NCI-H2196 (cell line): ENCODE results near the gene ANKRD40.
"Not testable (repeated sequence)": the region's sequence is repeated elsewhere in the genome, so short reads cannot be mapped to it uniquely, and the experiment has no call there.

Experiments used
- DNase-seq: peaks from one replicate; lab custom pipeline; 2025; ENCODE audit not compliant: unreplicated experiment; lab: John Stamatoyannopoulos, UW

Gene ANKRD40

GRCh38 chr17:50707289-50708049, at the start of gene ANKRD40:
Gene ANKRD40 (minus strand): TSS chr17:50707914. CDS start chr17:50707654, 260 bp downstream.
- peak; percentile 85 for DNase-seq

GRCh38 chr17:50754521-50754920, 46.8 kb upstream of the ANKRD40 start:
- DNase-seq, result no peak

- no peak for DNase-seq
These were observed 41.5 kb upstream of the ANKRD40 start for GRCh38 chr17:50749245-50749644.

- no peak for DNase-seq
These were observed 37.9 kb upstream of the ANKRD40 start for GRCh38 chr17:50745631-50746030.

GRCh38 chr17:50739098-50739497, 31.4 kb upstream of the ANKRD40 start:
- DNase-seq, result no peak

- DNase-seq, result no peak
These were observed 29.5 kb upstream of the ANKRD40 start for GRCh38 chr17:50737118-50737698.

GRCh38 chr17:50735287-50735686, 27.6 kb upstream of the ANKRD40 start:
- DNase-seq, result no peak

GRCh38 chr17:50731575-50732460, 24.1 kb upstream of the ANKRD40 start:
- DNase-seq, result no peak

GRCh38 chr17:50728881-50729765, 21.4 kb upstream of the ANKRD40 start:
- DNase-seq, result no peak

- no peak for DNase-seq
These were observed 20.4 kb upstream of the ANKRD40 start for GRCh38 chr17:50728112-50728429.

- no peak for DNase-seq
These were observed 18.3 kb upstream of the ANKRD40 start for GRCh38 chr17:50725769-50726655.

GRCh38 chr17:50724622-50725021, 16.9 kb upstream of the ANKRD40 start:
- not testable (repeated sequence) for DNase-seq

- no peak for DNase-seq
These were observed 15.0 kb upstream of the ANKRD40 start for GRCh38 chr17:50722746-50723145.

GRCh38 chr17:50721194-50722010, 13.7 kb upstream of the ANKRD40 start:
- no peak for DNase-seq

GRCh38 chr17:50719924-50720794, 12.4 kb upstream of the ANKRD40 start:
- DNase-seq, result no peak

GRCh38 chr17:50719144-50719923, 11.6 kb upstream of the ANKRD40 start, which contains the start of gene LUC7L3:
Gene LUC7L3 (plus strand): TSS chr17:50719603. CDS start chr17:50719733, 130 bp downstream.
- DNase-seq, result peak; percentile 97

GRCh38 chr17:50715471-50715870, 7.8 kb upstream of the ANKRD40 start:
- no peak for DNase-seq
